ENCODE results near the gene PRDM10.

GRCh38 chr11:129917231-129917630 lies 85.4 kb downstream of the PRDM10 start:
- TF ChIP-seq CTCF (IDR thresholded peaks at IDR 0.05) = no peak
- no peak for TF ChIP-seq POLR2A (IDR thresholded peaks at IDR 0.05; ENCODE audit: low read depth)
- TF ChIP-seq POLR2AphosphoS5 (IDR thresholded peaks at IDR 0.05) = no peak
- no peak for TF ChIP-seq EP300 (IDR thresholded peaks at IDR 0.05)
